ENCODE measurements around the gene TAS2R31. TPM values are rescaled to one million over a fixed set of nuclear protein-coding genes. Genes with fewer than 3 reads are reported as not detected.
"Not testable (repeated sequence)": the region's sequence is repeated elsewhere in the genome, so short reads cannot be mapped to it uniquely, and the experiment has no call there.

The TAS2R31 gene
- total RNA-seq, 1 donor from 2014 or later = 1.9 TPM

DNA sequence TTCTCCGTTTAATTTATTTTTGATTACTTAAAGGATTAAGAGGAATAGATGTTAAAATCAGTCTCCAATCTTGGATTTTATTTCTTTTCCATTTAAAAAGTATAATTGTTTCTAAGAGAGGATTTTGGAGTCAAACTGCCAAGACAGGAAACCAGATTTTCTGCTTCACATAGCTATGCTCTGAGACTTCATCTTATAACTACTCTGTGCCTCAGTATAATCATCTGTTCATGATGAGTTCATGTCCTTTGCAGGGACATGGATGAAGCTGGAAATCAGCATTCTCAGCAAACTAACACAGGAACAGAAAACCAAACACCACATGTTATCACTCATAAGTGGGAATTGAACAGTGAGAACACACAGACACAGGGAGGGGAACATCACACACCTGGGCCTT is 9.0 kb upstream of the TAS2R31 start:
- intact Hi-C loops (cut with DNase I) = no loop called here
- ATAC-seq = no peak

GRCh38 chr12:11039171-11039570 is 8.0 kb upstream of the TAS2R31 start:
- ATAC-seq (no peak), DNase-seq (no peak)
- no peaks in the 10 kb centered on the region for H3K4me1 ChIP-seq
- no peaks in the 10 kb centered on the region for H3K36me3 ChIP-seq
- no peak overlapping the region for H3K4me3 ChIP-seq
- intact Hi-C loops (cut with DNase I) = no loop called here
- no peak overlapping the region for H3K27ac ChIP-seq
- H3K9me3 ChIP-seq = no peaks in the 10 kb centered on the region
- no peak for TF ChIP-seq CTCF (IDR thresholded peaks at IDR 0.05)
- no peaks in the 10 kb centered on the region for H3K27me3 ChIP-seq (ENCODE audit: low read depth)

More for the DNA sequence above, 9.0 kb upstream of the TAS2R31 start:
- Histone ChIP-seq H3K4me3 (no peak overlapping the region), H3K36me3 (no peaks in the 10 kb centered on the region), H3K27me3 (ENCODE audit: low read depth) (no peaks in the 10 kb centered on the region), H3K4me1 (no peaks in the 10 kb centered on the region), H3K27ac (no peak overlapping the region), H3K9me3 (no peaks in the 10 kb centered on the region)
- TF ChIP-seq CTCF (IDR thresholded peaks at IDR 0.05) = no peak
- no peak for DNase-seq

GRCh38 chr12:11033959-11034358 is 2.8 kb upstream of the TAS2R31 start:
- H3K4me1 ChIP-seq; H3K4me3 ChIP-seq; H3K9me3 ChIP-seq; H3K36me3 ChIP-seq; DNase-seq; ATAC-seq; intact Hi-C loops (cut with DNase I); H3K27ac ChIP-seq; H3K27me3 ChIP-seq (ENCODE audit: low read depth): not testable (repeated sequence)

GRCh38 chr12:11026118-11026517 is 5.1 kb downstream of the TAS2R31 start:
- no peak for TF ChIP-seq CTCF (IDR thresholded peaks at IDR 0.05)
- intact Hi-C loops (cut with DNase I) = no loop called here
- H3K4me1 ChIP-seq = no peaks in the 10 kb centered on the region

DNA sequence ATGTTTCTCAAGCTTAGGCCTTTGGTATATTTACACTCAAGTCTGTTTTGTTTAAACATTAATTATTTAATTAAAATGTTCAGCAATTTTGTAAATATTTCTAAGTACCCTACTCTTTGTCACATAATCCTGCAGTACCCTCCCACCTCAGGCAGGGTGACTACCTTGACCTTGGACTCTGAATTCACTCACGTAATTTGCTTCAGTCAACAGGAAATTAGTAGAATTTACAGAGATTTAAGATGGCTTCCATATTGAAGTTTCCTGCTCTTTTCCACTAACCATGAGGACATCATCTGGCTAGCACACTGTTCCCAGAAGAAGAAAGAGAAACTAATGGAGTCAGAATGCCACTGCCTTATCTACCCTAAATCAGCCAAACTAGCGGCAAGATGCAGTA is 7.8 kb downstream of the TAS2R31 start:
- no peak overlapping the region for H3K4me3 ChIP-seq
- intact Hi-C loops (cut with DNase I) = no loop called here
- ATAC-seq = no peak
- no peaks in the 10 kb centered on the region for H3K9me3 ChIP-seq
- no peaks in the 10 kb centered on the region for H3K36me3 ChIP-seq
- DNase-seq = no peak
- no peak for TF ChIP-seq CTCF (IDR thresholded peaks at IDR 0.05)
- H3K4me1 ChIP-seq = no peaks in the 10 kb centered on the region
- H3K27me3 ChIP-seq (ENCODE audit: low read depth) = no peaks in the 10 kb centered on the region
- no peak overlapping the region for H3K27ac ChIP-seq

More at GRCh38 chr12:11026118-11026517, 5.1 kb downstream of the TAS2R31 start:
- ATAC-seq (no peak), DNase-seq (no peak)
- H3K36me3 ChIP-seq = no peaks in the 10 kb centered on the region
- H3K4me3 ChIP-seq = no peak overlapping the region
- no peaks in the 10 kb centered on the region for H3K27me3 ChIP-seq (ENCODE audit: low read depth)
- no peaks in the 10 kb centered on the region for H3K9me3 ChIP-seq
- H3K27ac ChIP-seq = no peak overlapping the region

- ATAC-seq = no peak
- Histone ChIP-seq H3K4me3 (no peak within 1 kb of the TSS), H3K27ac (no peak within 1 kb of the TSS), H3K36me3 (no peaks in the 10 kb centered on the region), H3K27me3 (ENCODE audit: low read depth) (no peaks in the 10 kb centered on the region), H3K4me1 (no peaks in the 10 kb centered on the region), H3K9me3 (no peaks in the 10 kb centered on the region)
- TF ChIP-seq CTCF (IDR thresholded peaks at IDR 0.05) = no peak
- intact Hi-C loops (cut with DNase I) = no loop called here
- no peak for DNase-seq
These were observed 8.7 kb downstream of the TAS2R31 start, which contains the start of gene TAS2R19 for GRCh38 chr12:11022520-11022919. Gene TAS2R19 (minus strand): TSS chr12:11022620. CDS start chr12:11022571, 49 bp downstream.
